ENCODE results near the gene NPHP3. TPM values are rescaled to one million over a fixed set of nuclear protein-coding genes. Genes with fewer than 3 reads are reported as not detected.

The NPHP3 gene
- total and polyA plus RNA-seq, 2 of the 4 experiments (the other 2 are of a cell fraction), result 19.9 to 21.3 TPM

GRCh38 chr3:132682201-132682600 is 40.0 kb downstream of the NPHP3 start:
- ChIA-PET POLR2A (ENCODE audit: unreplicated experiment) (no interaction called here), CTCF (no interaction called here)
- Histone ChIP-seq H2AK9ac (replicated peaks; ENCODE audit: low read depth, low read length, poor library complexity) (no peak overlapping the region), H3K9me1 (ENCODE audit: insufficient read depth, low read length) (no peaks in the 10 kb centered on the region), H2BK120ac (ENCODE audit: low read depth, low read length) (no peak overlapping the region), H2AFZ (replicated peaks; ENCODE audit: low read length, poor library complexity) (no peak overlapping the region), H3K23ac (ENCODE audit: low read depth, low read length) (no peak overlapping the region), H2BK5ac (ENCODE audit: low read depth, low read length, poor library complexity, severe bottlenecking) (no peak overlapping the region), H3K79me1 (ENCODE audit: low read depth in 1 of 2, low read length in 2 of 2) (no peaks in the 10 kb centered on the region; a peak in 2 of 4 replicates), H3K27ac (ENCODE audit: insufficient read depth, low read length) (no peak overlapping the region), H3K56ac (ENCODE audit: extremely low read depth, insufficient read depth, low read length) (no peak overlapping the region), H3K14ac (replicated peaks; ENCODE audit: low read depth, low read length) (no peak overlapping the region), H3K9ac (ENCODE audit: low read depth, low read length) (no peak overlapping the region), H4K8ac (ENCODE audit: low read depth in 2 of 2, low read length in 2 of 2) (no peak overlapping the region), H4K5ac (ENCODE audit: low read depth, low read length) (no peak overlapping the region), H3K27me3 (ENCODE audit: control insufficient read depth, insufficient read depth, low read length) (no peaks in the 10 kb centered on the region), H4K20me1 (ENCODE audit: insufficient read depth, low read length) (no peaks in the 10 kb centered on the region), H3K9me3 (ENCODE audit: control insufficient read depth, insufficient read depth, low read length) (no peaks in the 10 kb centered on the region), H3K4me1 (ENCODE audit: control insufficient read depth, insufficient read depth, low read length) (no peaks in the 10 kb centered on the region), H3K18ac (ENCODE audit: low read depth, low read length) (no peak overlapping the region), H2BK20ac (ENCODE audit: low read depth, low read length) (no peak overlapping the region), H3K4me3 (ENCODE audit: insufficient read depth, low read depth, low read length) (no peak overlapping the region), H3K4me2 (ENCODE audit: low read depth, low read length) (no peak overlapping the region), H3K4ac (ENCODE audit: low read depth, low read length) (no peak overlapping the region), H4K91ac (ENCODE audit: insufficient read depth, low read depth, low read length) (no peak overlapping the region), H3K36me3 (ENCODE audit: control insufficient read depth, insufficient read depth, low read length) (peaks cover 26% of the 10 kb centered on the region), H2AK5ac (ENCODE audit: low read depth, low read length) (no peak overlapping the region), H2BK15ac (ENCODE audit: low read depth, low read length) (no peak overlapping the region)
- BruUV-seq (replicated peaks), result no TSS peak
- no peak for TF ChIP-seq SMC3 (IDR thresholded peaks at IDR 0.05; ENCODE audit: low read depth, low read length)
- no peak for TF ChIP-seq ELK1 (IDR thresholded peaks at IDR 0.05; ENCODE audit: borderline replicate concordance, low read depth, low read length)
- dilution Hi-C loops (cut with HindIII; ENCODE audit: low sequenced_read_pairs, unreplicated experiment) (no loop called here), in situ Hi-C loops (cut with MboI; ENCODE audit: low sequenced_read_pairs) (no loop called here), intact Hi-C loops (cut with micrococcal nuclease) (no loop called here)
- DNase-seq (no peak), ATAC-seq (ENCODE audit: low read depth) (no peak)
